Adrenal gland (tissue), 5 donors: Measurements from ENCODE around the gene CFAP251.

Source experiments
- CTCF ChIP-seq, 6 experiments: fragments of 450-650 bp in 4 of 6; fragments of 200-600 bp in 2 of 6; sonication (generic) in 1 of 6; IDR thresholded peaks; 1 replicate in 5 of 6; 2 replicates in 1 of 6; pipeline versions ENCODE4 v1.5.1 to v1.8.0; 2016 to 2021; ENCODE audit warnings: antibody characterized with exemption in 6 of 6, mild to moderate bottlenecking in 2 of 6, moderate library complexity in 1 of 6
- POLR2A ChIP-seq, 2 donors: fragments of 450-650 bp; IDR thresholded peaks; one replicate each; pipeline ENCODE4 v1.6.1; 2017; ENCODE audit warnings: antibody characterized with exemption in 2 of 2, mild to moderate bottlenecking in 2 of 2, moderate library complexity in 1 of 2
- donor health status: DM: no; HTN: no; CAD: no.

- TF ChIP-seq CTCF (IDR thresholded peaks at IDR 0.05): no peak
- TF ChIP-seq POLR2A (IDR thresholded peaks at IDR 0.05): no peak
These were observed 91.3 kb downstream of the CFAP251 start for GRCh38 chr12:122009741-122010140.
